ENCODE measurements around the gene AFMID.

Gene AFMID

GRCh38 chr17:78219396-78220150, 32.4 kb downstream of the AFMID start:
- Histone ChIP-seq H2AFZ (ENCODE audit: low read length) (no peak overlapping the region), H3K9ac (ENCODE audit: low read length) (no peak overlapping the region), H3F3A (ENCODE audit: insufficient read depth, low read length) (no peaks in the 10 kb centered on the region), H3K4me2 (ENCODE audit: low read depth, low read length) (no peak overlapping the region), H3K9me3 (replicated peaks; ENCODE audit: insufficient read depth, low read length) (no peaks in the 10 kb centered on the region), H3K36me3 (replicated peaks; ENCODE audit: insufficient read depth, low read length) (peaks cover 4% of the 10 kb centered on the region), H4K20me1 (ENCODE audit: insufficient read depth, low read length) (no peaks in the 10 kb centered on the region), H3K9me2 (replicated peaks; ENCODE audit: insufficient read depth, low read length) (no peaks in the 10 kb centered on the region), H3K4me3 (ENCODE audit: low read length) (no peak overlapping the region), H3K27me3 (replicated peaks; ENCODE audit: insufficient read depth, low read length) (no peaks in the 10 kb centered on the region), H3K4me1 (ENCODE audit: low read length) (no peaks in the 10 kb centered on the region), H3K27ac (ENCODE audit: low read length) (no peak overlapping the region), H3K79me2 (ENCODE audit: low read length) (peaks cover 43% of the 10 kb centered on the region)
- DNase-seq: no peak
- TF ChIP-seq, protein P1, sequence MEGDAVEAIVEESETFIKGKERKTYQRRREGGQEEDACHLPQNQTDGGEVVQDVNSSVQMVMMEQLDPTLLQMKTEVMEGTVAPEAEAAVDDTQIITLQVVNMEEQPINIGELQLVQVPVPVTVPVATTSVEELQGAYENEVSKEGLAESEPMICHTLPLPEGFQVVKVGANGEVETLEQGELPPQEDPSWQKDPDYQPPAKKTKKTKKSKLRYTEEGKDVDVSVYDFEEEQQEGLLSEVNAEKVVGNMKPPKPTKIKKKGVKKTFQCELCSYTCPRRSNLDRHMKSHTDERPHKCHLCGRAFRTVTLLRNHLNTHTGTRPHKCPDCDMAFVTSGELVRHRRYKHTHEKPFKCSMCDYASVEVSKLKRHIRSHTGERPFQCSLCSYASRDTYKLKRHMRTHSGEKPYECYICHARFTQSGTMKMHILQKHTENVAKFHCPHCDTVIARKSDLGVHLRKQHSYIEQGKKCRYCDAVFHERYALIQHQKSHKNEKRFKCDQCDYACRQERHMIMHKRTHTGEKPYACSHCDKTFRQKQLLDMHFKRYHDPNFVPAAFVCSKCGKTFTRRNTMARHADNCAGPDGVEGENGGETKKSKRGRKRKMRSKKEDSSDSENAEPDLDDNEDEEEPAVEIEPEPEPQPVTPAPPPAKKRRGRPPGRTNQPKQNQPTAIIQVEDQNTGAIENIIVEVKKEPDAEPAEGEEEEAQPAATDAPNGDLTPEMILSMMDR (IDR thresholded peaks at IDR 0.05; ENCODE audit: low read length): no peak
- TF ChIP-seq EZH2 (optimal IDR thresholded peaks at IDR 0.05; ENCODE audit: low read depth, low read length) (no peak), EZH2phosphoT487 (IDR thresholded peaks at IDR 0.05; ENCODE audit: low read length) (no peak)

DNA sequence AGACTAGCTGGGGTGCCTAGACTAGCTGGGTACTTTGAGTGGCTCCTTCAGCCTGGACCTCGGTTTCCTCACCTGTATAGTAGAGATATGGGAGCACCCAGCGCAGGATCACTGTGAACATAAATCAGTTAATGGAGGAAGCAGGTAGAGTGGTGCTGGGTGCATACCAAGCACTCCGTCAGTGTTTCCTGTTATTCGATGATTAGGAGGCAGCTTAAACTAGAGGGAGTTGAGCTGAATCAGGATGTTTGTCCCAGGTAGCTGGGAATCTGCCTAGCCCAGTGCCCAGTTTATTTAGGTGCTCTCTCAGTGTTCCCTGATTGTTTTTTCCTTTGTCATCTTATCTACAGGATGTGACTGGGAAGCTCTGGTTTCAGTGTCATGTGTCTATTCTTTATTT, 35.9 kb downstream of the AFMID start:
- Histone ChIP-seq H3K9me2 (replicated peaks; ENCODE audit: insufficient read depth, low read length) (no peaks in the 10 kb centered on the region), H3K27me3 (replicated peaks; ENCODE audit: insufficient read depth, low read length) (no peaks in the 10 kb centered on the region), H3K36me3 (replicated peaks; ENCODE audit: insufficient read depth, low read length) (peaks cover 4% of the 10 kb centered on the region; the same call in 1 of the 2 replicates), H4K20me1 (ENCODE audit: insufficient read depth, low read length) (no peaks in the 10 kb centered on the region), H3K27ac (ENCODE audit: low read length) (no peak overlapping the region), H2AFZ (ENCODE audit: low read length) (no peak overlapping the region), H3F3A (ENCODE audit: insufficient read depth, low read length) (0 out of 2 replicates have a peak, but pooled peaks cover 15% of the 10 kb centered on the region), H3K4me3 (ENCODE audit: low read length) (no peak overlapping the region), H3K9me3 (replicated peaks; ENCODE audit: insufficient read depth, low read length) (no peaks in the 10 kb centered on the region), H3K4me1 (ENCODE audit: low read length) (no peaks in the 10 kb centered on the region), H3K4me2 (ENCODE audit: low read depth, low read length) (no peak overlapping the region), H3K79me2 (ENCODE audit: low read length) (peaks cover 17% of the 10 kb centered on the region), H3K9ac (ENCODE audit: low read length) (no peak overlapping the region)
- no peak for DNase-seq
- TF ChIP-seq, protein P1 (IDR thresholded peaks at IDR 0.05; ENCODE audit: low read length): no peak
- TF ChIP-seq EZH2 (optimal IDR thresholded peaks at IDR 0.05; ENCODE audit: low read depth, low read length) (no peak), EZH2phosphoT487 (IDR thresholded peaks at IDR 0.05; ENCODE audit: low read length) (no peak)

DNA sequence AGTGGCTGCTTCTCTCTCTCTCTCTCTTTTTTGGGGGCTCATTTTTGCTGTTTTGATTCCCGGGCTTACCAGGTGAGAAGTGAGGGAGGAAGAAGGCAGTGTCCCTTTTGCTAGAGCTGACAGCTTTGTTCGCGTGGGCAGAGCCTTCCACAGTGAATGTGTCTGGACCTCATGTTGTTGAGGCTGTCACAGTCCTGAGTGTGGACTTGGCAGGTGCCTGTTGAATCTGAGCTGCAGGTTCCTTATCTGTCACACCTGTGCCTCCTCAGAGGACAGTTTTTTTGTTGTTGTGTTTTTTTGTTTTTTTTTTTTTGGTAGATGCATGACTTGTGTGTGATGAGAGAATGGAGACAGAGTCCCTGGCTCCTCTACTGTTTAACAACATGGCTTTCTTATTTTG, 36.6 kb downstream of the AFMID start:
- H3K36me3 ChIP-seq (replicated peaks; ENCODE audit: insufficient read depth, low read length): peaks cover 4% of the 10 kb centered on the region; the same call in 1 of the 2 replicates
- 0 out of 2 replicates have a peak, but pooled peaks cover 15% of the 10 kb centered on the region for H3F3A ChIP-seq (ENCODE audit: insufficient read depth, low read length)
- H3K4me3 ChIP-seq (ENCODE audit: low read length): no peak overlapping the region
- H3K9me3 ChIP-seq (replicated peaks; ENCODE audit: insufficient read depth, low read length): no peaks in the 10 kb centered on the region
- no peaks in the 10 kb centered on the region for H3K27me3 ChIP-seq (replicated peaks; ENCODE audit: insufficient read depth, low read length)
- peaks cover 16% of the 10 kb centered on the region for H3K79me2 ChIP-seq (ENCODE audit: low read length)
- H3K27ac ChIP-seq (ENCODE audit: low read length): no peak overlapping the region
- H2AFZ ChIP-seq (ENCODE audit: low read length): no peak overlapping the region
- no peaks in the 10 kb centered on the region for H3K9me2 ChIP-seq (replicated peaks; ENCODE audit: insufficient read depth, low read length)
- H3K9ac ChIP-seq (ENCODE audit: low read length): no peak overlapping the region
- TF ChIP-seq EZH2phosphoT487 (IDR thresholded peaks at IDR 0.05; ENCODE audit: low read length) (no peak), EZH2 (optimal IDR thresholded peaks at IDR 0.05; ENCODE audit: low read depth, low read length) (no peak)
- TF ChIP-seq, protein P1 (IDR thresholded peaks at IDR 0.05; ENCODE audit: low read length): no peak
- no peaks in the 10 kb centered on the region for H4K20me1 ChIP-seq (ENCODE audit: insufficient read depth, low read length)
- no peaks in the 10 kb centered on the region for H3K4me1 ChIP-seq (ENCODE audit: low read length)
- no peak overlapping the region for H3K4me2 ChIP-seq (ENCODE audit: low read depth, low read length)
- DNase-seq: no peak
